Dendritic cell treated with granulocyte-macrophage colony-stimulating factor and Interleukin-4, amounts not matched to agents 40 ng/mL and 50 ng/mL, for 4 days (primary cell): ENCODE results near the gene CRHBP.

ENCODE experiments used
- H3K27ac Mint-ChIP-seq: one replicate; pipeline ENCODE4 v1.8.0; 2022; ENCODE audit warnings: mild to moderate bottlenecking, mixed read lengths
- H3K27me3 Mint-ChIP-seq: one replicate; pipeline ENCODE4 v1.8.0; 2022; ENCODE audit warnings: mild to moderate bottlenecking, mixed read lengths
- H3K36me3 Mint-ChIP-seq: one replicate; pipeline ENCODE4 v1.8.0; 2022; ENCODE audit warnings: low read depth, mixed read lengths
- H3K4me1 Mint-ChIP-seq: one replicate; pipeline ENCODE4 v1.8.0; 2022; ENCODE audit warnings: low read depth, mixed read lengths
- H3K4me3 Mint-ChIP-seq: one replicate; pipeline ENCODE4 v1.8.0; 2022; ENCODE audit warnings: mild to moderate bottlenecking, moderate library complexity, mixed read lengths
- H3K9me3 Mint-ChIP-seq: one replicate; pipeline ENCODE4 v1.8.0; 2022; ENCODE audit warnings: mixed read lengths
- intact Hi-C: fragments of 100-400 bp; cut with micrococcal nuclease; formaldehyde crosslinking; loops from one replicate; pipeline ENCODE4 v1.15.0; 2022

Gene CRHBP

DNA sequence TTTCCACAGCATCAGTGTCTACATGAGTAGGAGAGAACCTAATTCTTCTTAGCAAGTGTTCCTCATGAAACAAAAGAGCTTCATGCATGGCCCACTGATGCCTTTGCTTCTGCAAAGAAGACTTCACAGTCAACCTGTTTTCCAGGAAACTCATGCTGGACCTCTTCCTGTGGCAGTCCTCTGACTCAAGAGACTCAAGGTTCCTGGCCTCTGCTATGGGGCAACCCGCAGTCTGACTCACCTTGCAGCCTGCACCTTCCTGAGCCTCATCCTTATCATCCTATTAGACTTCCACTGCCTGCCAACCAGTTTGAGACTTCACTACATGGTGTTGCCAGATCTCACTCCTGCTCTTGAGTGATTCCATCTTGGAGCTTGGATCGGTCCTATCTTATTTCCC, 59.8 kb downstream of the CRHBP start:
- Mint-ChIP-seq H3K36me3 (no peaks in the 10 kb centered on the region), H3K27ac (no peak overlapping the region), H3K27me3 (no peaks in the 10 kb centered on the region), H3K9me3 (no peaks in the 10 kb centered on the region), H3K4me1 (peaks cover 2% of the 10 kb centered on the region), H3K4me3 (no peak overlapping the region)
- intact Hi-C loops, result no loop called here

GRCh38 chr5:77015938-77016569, 63.2 kb downstream of the CRHBP start:
- H3K27ac Mint-ChIP-seq, result no peak overlapping the region
- no peaks in the 10 kb centered on the region for H3K9me3 Mint-ChIP-seq
- H3K36me3 Mint-ChIP-seq, result no peaks in the 10 kb centered on the region
- H3K4me3 Mint-ChIP-seq, result no peak overlapping the region
- intact Hi-C loops, result loop anchor here (1.0 to 5.0 kb wide), 2 partner anchors 104 to 148 kb away; no protein-coding TSS in a partner anchor
- peaks cover 2% of the 10 kb centered on the region for H3K27me3 Mint-ChIP-seq
- peaks cover 7% of the 10 kb centered on the region for H3K4me1 Mint-ChIP-seq

DNA sequence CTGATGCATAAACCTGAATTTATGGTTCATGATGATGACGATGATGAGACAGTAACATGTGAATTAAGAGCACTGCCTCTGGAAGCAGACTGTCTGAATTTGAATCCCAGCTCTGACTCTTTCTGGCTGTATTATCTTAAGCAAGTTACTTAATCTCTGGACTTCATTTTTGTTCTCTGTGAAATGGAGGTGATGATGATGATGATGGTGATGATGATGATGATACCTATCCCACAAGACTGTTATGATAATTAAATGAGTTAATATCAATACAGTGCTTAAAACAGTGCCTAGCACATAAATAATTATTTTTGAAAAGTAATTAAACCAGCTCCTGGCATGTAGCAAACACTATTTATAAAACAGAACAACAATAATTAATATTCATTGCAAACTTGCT, 64.1 kb downstream of the CRHBP start:
- intact Hi-C loops, result loop anchor here (1.0 to 5.0 kb wide), 2 partner anchors 105 to 149 kb away; no protein-coding TSS in a partner anchor
- H3K36me3 Mint-ChIP-seq, result no peaks in the 10 kb centered on the region
- peaks cover 7% of the 10 kb centered on the region for H3K4me1 Mint-ChIP-seq
- no peaks in the 10 kb centered on the region for H3K9me3 Mint-ChIP-seq
- H3K27me3 Mint-ChIP-seq, result peaks cover 2% of the 10 kb centered on the region
- no peak overlapping the region for H3K27ac Mint-ChIP-seq
- no peak overlapping the region for H3K4me3 Mint-ChIP-seq

DNA sequence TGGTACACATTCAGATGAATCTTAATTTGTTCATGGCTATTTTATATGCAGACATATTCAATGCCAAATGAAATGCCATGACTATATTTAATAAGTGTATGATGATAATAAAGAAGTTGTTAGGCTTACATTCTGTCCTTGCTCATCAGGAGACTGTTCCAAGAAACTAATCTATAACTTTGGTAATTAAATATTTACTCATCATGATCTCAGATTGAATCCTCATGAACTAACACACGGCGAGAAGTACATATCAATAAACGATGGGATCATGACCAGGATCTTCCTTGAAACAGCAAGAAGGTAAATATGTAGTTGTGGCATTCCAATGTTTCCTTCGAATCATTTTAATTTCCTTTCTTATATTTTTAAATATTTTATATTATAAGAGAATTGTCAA, 64.8 kb downstream of the CRHBP start:
- Mint-ChIP-seq H3K4me3 (no peak overlapping the region), H3K4me1 (peaks cover 7% of the 10 kb centered on the region), H3K36me3 (no peaks in the 10 kb centered on the region), H3K27me3 (peaks cover 4% of the 10 kb centered on the region), H3K27ac (no peak overlapping the region), H3K9me3 (no peaks in the 10 kb centered on the region)
- intact Hi-C loops, result loop anchor here (5.0 kb wide), 1 partner anchor 105 kb away; no protein-coding TSS in a partner anchor
